Brain microvascular endothelial cell (primary cell): ENCODE data around the gene TNS2.
A peak's percentile ranks its signal among the peaks of the same experiment; 100 is the strongest.
"Not testable (repeated sequence)": the region's sequence is repeated elsewhere in the genome, so short reads cannot be mapped to it uniquely, and the experiment has no call there.

ENCODE experiments used
- DNase-seq: peaks from one replicate; pipeline ENCODE4 v3.0.0-alpha.2; 2020
- H3K27ac ChIP-seq: fragments of 250-450 bp; sonication (Bioruptor Pico); 2 replicates; pipeline ENCODE4 v1.5.1; 2020; ENCODE audit warnings: mild to moderate bottlenecking, moderate library complexity
- H3K27me3 ChIP-seq: fragments of 250-450 bp; sonication (Bioruptor Pico); replicated peaks from 2 replicates; pipeline ENCODE4 v1.5.1; 2020; ENCODE audit warnings: mild to moderate bottlenecking
- H3K36me3 ChIP-seq: fragments of 250-450 bp; sonication (Bioruptor Pico); replicated peaks from 2 replicates; pipeline ENCODE4 v1.5.1; 2020; ENCODE audit warnings: mild to moderate bottlenecking
- H3K4me3 ChIP-seq: 2 replicates; pipeline ENCODE4 v1.5.1; 2011; ENCODE audit warnings: low read depth, mild to moderate bottlenecking, control low read depth, low read length, moderate library complexity
- in situ Hi-C: cut with HindIII; loops from 2 replicates; pipeline ENCODE4 v1.10.0; 2017; ENCODE audit warnings: low sequenced_read_pairs, low pct_ligation_motif_present
- TF ChIP-seq, protein P1 (sequence below): IDR thresholded peaks from 2 replicates; pipeline ENCODE4 v1.5.1; 2011; ENCODE audit warnings: low read depth, mild to moderate bottlenecking, moderate library complexity, low read length, control low read depth, inconsistent platforms; ENCODE audit errors: missing control alignments

TNS2 gene

GRCh38 chr12:53006810-53007309 lies 43.0 kb upstream of the TNS2 start:
- Histone ChIP-seq H3K36me3 (peaks cover 17% of the 10 kb centered on the region), H3K27me3 (no peaks in the 10 kb centered on the region), H3K4me3 (peak overlapping the region; percentile 100), H3K27ac (peak overlapping the region; percentile 92)
- TF ChIP-seq, protein P1, sequence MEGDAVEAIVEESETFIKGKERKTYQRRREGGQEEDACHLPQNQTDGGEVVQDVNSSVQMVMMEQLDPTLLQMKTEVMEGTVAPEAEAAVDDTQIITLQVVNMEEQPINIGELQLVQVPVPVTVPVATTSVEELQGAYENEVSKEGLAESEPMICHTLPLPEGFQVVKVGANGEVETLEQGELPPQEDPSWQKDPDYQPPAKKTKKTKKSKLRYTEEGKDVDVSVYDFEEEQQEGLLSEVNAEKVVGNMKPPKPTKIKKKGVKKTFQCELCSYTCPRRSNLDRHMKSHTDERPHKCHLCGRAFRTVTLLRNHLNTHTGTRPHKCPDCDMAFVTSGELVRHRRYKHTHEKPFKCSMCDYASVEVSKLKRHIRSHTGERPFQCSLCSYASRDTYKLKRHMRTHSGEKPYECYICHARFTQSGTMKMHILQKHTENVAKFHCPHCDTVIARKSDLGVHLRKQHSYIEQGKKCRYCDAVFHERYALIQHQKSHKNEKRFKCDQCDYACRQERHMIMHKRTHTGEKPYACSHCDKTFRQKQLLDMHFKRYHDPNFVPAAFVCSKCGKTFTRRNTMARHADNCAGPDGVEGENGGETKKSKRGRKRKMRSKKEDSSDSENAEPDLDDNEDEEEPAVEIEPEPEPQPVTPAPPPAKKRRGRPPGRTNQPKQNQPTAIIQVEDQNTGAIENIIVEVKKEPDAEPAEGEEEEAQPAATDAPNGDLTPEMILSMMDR = no peak
- DNase-seq = peak; percentile 59
- in situ Hi-C loops = no loop called here

DNA sequence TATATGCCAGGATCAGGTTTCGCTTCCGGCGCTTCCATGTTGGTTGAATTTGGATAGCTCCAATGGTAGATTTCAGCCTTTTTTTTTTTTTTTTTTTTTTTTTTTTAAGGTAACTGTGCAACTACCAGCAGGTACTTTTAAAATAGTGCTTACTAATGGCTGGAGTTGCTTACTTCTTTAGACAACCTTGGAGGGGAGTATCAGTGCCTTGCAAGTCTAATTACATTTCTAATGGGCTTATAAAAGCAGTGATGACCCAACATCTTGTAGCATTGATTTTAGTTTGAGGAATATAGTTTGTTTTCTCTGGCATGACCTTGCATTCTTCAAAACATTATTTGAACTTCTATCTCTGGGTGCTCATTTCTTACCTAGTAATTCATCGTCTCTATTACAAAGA lies 42.5 kb upstream of the TNS2 start:
- TF ChIP-seq, protein P1 = no peak
- Histone ChIP-seq H3K27me3 (no peaks in the 10 kb centered on the region), H3K36me3 (peaks cover 17% of the 10 kb centered on the region), H3K4me3 (peak overlapping the region; percentile 100), H3K27ac (peak overlapping the region; percentile 92)
- in situ Hi-C loops = no loop called here
- no peak for DNase-seq

DNA sequence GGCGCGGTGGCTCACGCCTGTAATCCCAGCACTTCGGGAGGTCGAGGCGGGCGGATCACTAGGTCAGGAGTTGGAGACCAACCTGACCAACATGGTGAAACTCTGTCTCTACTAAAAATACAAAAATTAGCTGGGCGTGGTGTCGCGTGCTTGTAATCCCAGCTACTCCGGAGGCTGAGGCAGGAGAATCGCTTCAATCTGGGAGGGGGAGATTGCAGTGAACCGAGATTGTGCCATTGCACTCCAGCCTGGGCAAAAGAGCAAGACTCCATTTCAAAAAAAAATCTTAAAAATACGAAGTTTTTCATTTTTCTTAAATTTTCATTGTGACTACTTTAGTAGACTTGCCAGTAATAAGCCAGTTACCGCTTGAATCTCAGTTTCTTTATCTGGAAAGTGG lies 41.1 kb upstream of the TNS2 start:
- DNase-seq, in situ Hi-C loops, H3K4me3 ChIP-seq, H3K27ac ChIP-seq, H3K27me3 ChIP-seq: not testable (repeated sequence)
- H3K36me3 ChIP-seq = peaks cover 21% of the 10 kb centered on the region

- Histone ChIP-seq H3K27ac (no peak overlapping the region), H3K36me3 (peaks cover 21% of the 10 kb centered on the region), H3K27me3 (no peaks in the 10 kb centered on the region), H3K4me3 (no peak overlapping the region)
- DNase-seq = no peak
- in situ Hi-C loops = no loop called here
- TF ChIP-seq, protein P1 = no peak
Measured at GRCh38 chr12:53010955-53011354, 38.9 kb upstream of the TNS2 start.

GRCh38 chr12:53011889-53012288 lies 38.0 kb upstream of the TNS2 start:
- peaks cover 31% of the 10 kb centered on the region for H3K36me3 ChIP-seq
- in situ Hi-C loops = no loop called here
- TF ChIP-seq, protein P1 = no peak

GRCh38 chr12:53012928-53013327 lies 36.9 kb upstream of the TNS2 start:
- H3K27ac ChIP-seq = no peak overlapping the region
- DNase-seq = no peak
- in situ Hi-C loops = no loop called here
- no peaks in the 10 kb centered on the region for H3K27me3 ChIP-seq
- TF ChIP-seq, protein P1 = no peak
- peaks cover 41% of the 10 kb centered on the region for H3K36me3 ChIP-seq
- H3K4me3 ChIP-seq = no peak overlapping the region

More at GRCh38 chr12:53011889-53012288, 38.0 kb upstream of the TNS2 start:
- Histone ChIP-seq H3K4me3 (no peak overlapping the region), H3K27me3 (no peaks in the 10 kb centered on the region), H3K27ac (no peak overlapping the region)
- no peak for DNase-seq
